Transverse colon (tissue), 4 donors: Measurements from ENCODE around the gene ADCY10. TPM values are rescaled to one million over a fixed set of nuclear protein-coding genes. Genes with fewer than 3 reads are reported as not detected.

ENCODE experiments used
- DNase-seq: peaks from one replicate; pipeline ENCODE4 v3.0.0-alpha.2; 2019
- H3K27ac ChIP-seq, 4 donors: fragments of 200-600 bp; sonication (generic); 2 replicates each; pipeline ENCODE4 v1.5.1; 2016 to 2018; ENCODE audit warnings: inconsistent platforms in 4 of 4
- H3K27me3 ChIP-seq: fragments of 200-600 bp; sonication (generic); 2 replicates; pipeline ENCODE4 v1.5.1; 2017; ENCODE audit warnings: inconsistent platforms
- H3K36me3 ChIP-seq, 4 donors: fragments of 200-600 bp; sonication (generic); 2 replicates each; pipeline ENCODE4 v1.5.1; 2017 to 2019; ENCODE audit warnings: inconsistent platforms in 4 of 4
- H3K4me1 ChIP-seq, 4 donors: fragments of 200-600 bp; sonication (generic); 2 replicates each; pipeline ENCODE4 v1.5.1; 2017 to 2020; ENCODE audit warnings: inconsistent platforms in 4 of 4
- H3K4me3 ChIP-seq, 4 donors: fragments of 200-600 bp; sonication (generic); 1 replicate in 1 of 4; 2 replicates in 3 of 4; pipeline versions ENCODE4 v1.5.1 to v1.6.1; 2017 to 2019; ENCODE audit warnings: inconsistent platforms in 4 of 4
- H3K9me3 ChIP-seq, 2 donors: fragments of 200-600 bp; sonication (generic); 2 replicates each; pipeline ENCODE4 v1.5.1; 2017 to 2019; ENCODE audit warnings: inconsistent platforms in 2 of 2
- EP300 ChIP-seq: sonication (generic); formaldehyde crosslinking; IDR thresholded peaks from one replicate; pipeline ENCODE4 v1.6.1; 2017; ENCODE audit warnings: antibody characterized with exemption, low read depth
- POLR2A ChIP-seq: fragments of 450-650 bp; IDR thresholded peaks from one replicate; pipeline ENCODE4 v1.6.1; 2016; ENCODE audit warnings: antibody characterized with exemption, mild to moderate bottlenecking, moderate library complexity
- POLR2AphosphoS5 ChIP-seq, 3 donors: sonication (generic); formaldehyde crosslinking; IDR thresholded peaks; one replicate each; pipeline ENCODE4 v1.6.1; 2016; ENCODE audit warnings: antibody characterized with exemption in 3 of 3
- WGBS, 2 donors: methylation state at CpG; one replicate each; pipeline ENCODE4 v1.1.5; 2018; ENCODE audit warnings: low coverage in 1 of 2; 5-methylcytosine and 5-hydroxymethylcytosine counted together
- in situ Hi-C, 4 donors: fragments of 200-750 bp; cut with MboI; loops; one replicate each; pipeline versions ENCODE4 v1.15.0 to v1.15.1; 2017; ENCODE audit warnings: low sequenced_read_pairs in 3 of 4, low pct_ligation_motif_present in 1 of 4, low pct_unique_long_range_greater_than_20kb in 1 of 4
- intact Hi-C: fragments of 100-400 bp; cut with DNase I; formaldehyde crosslinking; loops from one replicate; pipeline ENCODE4 v1.15.1; 2023; ENCODE audit warnings: low total_unique reads
- total RNA-seq, 4 donors: library from RNA; depleted of rRNA; stranded (reverse); fragments of >200 nt; gene quantifications; one replicate each; pipeline ENCODE4 v1.1.0, GENCODE V29; 2016
- TF ChIP-seq, protein P1 (sequence below), 5 experiments: fragments of 200-600 bp in 3 of 5; fragments of 450-650 bp in 2 of 5; sonication (generic) in 3 of 5; IDR thresholded peaks; 1 replicate in 2 of 5; 2 replicates in 3 of 5; pipeline ENCODE4 v1.5.1; 2016 to 2017; ENCODE audit warnings: antibody characterized with exemption in 5 of 5, inconsistent platforms in 3 of 5, mild to moderate bottlenecking in 2 of 5, moderate library complexity in 1 of 5

Gene ADCY10
- total RNA-seq, 4 donors from 2014 or later, result 0.27 to 3.7 TPM; not detected in 2

DNA sequence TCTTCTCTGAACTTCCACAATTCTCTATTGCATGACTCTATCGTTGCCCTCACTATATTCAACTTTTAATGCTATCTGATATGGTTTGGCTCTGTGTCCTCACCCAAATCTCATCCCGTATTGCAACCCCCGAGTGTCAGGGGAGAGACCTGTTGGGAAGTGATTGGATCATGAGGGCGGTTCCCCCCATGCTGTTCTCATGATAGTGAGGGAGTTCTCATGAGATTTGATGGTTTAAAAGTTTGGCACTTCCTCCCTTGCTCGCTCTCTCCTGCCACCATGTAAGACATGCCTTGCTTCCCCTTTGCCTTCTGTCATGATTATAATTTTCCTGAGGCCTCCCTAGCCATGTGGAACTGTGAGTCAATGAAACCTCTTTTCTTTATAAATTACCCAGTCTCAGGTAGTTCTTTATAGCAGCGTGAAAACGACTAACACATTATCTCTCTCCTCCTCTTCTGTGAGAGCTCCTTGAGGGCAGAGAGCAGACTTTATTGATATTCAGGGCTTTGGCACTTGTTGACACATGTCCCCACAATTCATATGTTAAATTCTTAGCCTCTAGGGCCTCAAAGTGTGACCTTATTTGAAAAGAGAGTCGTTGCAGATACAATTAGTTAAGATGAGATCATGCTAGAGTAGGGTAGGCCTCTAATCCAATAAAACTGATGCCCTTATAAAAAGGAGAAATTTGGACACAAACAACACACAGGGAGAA is 52.1 kb downstream of the ADCY10 start:
- no peaks in the 10 kb centered on the region for H3K9me3 ChIP-seq
- TF ChIP-seq EP300 (no peak), POLR2AphosphoS5 (IDR thresholded peaks at IDR 0.05) (no peak), POLR2A (no peak)
- TF ChIP-seq, protein P1, sequence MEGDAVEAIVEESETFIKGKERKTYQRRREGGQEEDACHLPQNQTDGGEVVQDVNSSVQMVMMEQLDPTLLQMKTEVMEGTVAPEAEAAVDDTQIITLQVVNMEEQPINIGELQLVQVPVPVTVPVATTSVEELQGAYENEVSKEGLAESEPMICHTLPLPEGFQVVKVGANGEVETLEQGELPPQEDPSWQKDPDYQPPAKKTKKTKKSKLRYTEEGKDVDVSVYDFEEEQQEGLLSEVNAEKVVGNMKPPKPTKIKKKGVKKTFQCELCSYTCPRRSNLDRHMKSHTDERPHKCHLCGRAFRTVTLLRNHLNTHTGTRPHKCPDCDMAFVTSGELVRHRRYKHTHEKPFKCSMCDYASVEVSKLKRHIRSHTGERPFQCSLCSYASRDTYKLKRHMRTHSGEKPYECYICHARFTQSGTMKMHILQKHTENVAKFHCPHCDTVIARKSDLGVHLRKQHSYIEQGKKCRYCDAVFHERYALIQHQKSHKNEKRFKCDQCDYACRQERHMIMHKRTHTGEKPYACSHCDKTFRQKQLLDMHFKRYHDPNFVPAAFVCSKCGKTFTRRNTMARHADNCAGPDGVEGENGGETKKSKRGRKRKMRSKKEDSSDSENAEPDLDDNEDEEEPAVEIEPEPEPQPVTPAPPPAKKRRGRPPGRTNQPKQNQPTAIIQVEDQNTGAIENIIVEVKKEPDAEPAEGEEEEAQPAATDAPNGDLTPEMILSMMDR (IDR thresholded peaks at IDR 0.05), result no peak
- H3K36me3 ChIP-seq, result no peaks in the 10 kb centered on the region
- no peaks in the 10 kb centered on the region for H3K27me3 ChIP-seq
- in situ Hi-C loops (no loop called here), intact Hi-C loops (no loop called here)
- no peak overlapping the region for H3K27ac ChIP-seq
- H3K4me3 ChIP-seq, result no peak overlapping the region
- no peaks in the 10 kb centered on the region for H3K4me1 ChIP-seq
- no peak for DNase-seq
- 88% methylated on average over 8 of the region's 8 CpGs for WGBS, 2 donors

DNA sequence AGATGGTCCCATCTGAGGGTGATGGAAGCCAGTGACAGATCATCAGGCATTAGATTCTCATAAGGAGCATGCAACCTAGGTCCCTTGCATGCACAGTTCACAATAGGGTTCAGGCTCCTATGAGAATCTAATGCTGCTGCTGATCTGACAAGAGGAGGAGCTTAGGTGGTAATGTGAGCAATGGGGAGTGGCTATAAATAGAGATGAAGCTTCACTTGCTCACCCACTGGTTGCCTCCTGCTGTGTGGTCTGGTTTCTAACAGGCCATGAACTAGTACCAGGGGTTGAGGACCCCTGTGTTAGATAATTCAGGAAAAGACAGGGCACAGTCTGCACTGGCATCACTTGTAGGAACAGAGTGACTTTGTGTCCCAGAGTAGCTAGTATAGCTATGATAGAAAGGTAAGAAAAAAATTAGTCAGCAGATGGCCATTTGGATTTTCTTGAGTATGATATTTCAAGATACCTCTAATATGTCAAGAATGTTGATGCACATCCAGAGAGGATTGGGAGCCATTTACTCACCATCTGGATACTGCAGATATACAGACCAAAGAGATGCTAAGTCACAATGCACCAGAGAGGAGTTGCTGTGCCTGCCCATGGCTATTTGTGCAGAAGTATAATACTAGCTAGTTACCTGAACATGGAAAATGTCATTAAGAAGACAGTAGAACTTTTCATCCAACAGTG is 53.6 kb downstream of the ADCY10 start:
- DNase-seq, result no peak
- Histone ChIP-seq H3K9me3 (no peaks in the 10 kb centered on the region), H3K4me1 (no peaks in the 10 kb centered on the region), H3K4me3 (no peak overlapping the region), H3K36me3 (no peaks in the 10 kb centered on the region), H3K27ac (no peak overlapping the region), H3K27me3 (no peaks in the 10 kb centered on the region)
- intact Hi-C loops (no loop called here), in situ Hi-C loops (no loop called here)
- TF ChIP-seq EP300 (no peak), POLR2AphosphoS5 (IDR thresholded peaks at IDR 0.05) (no peak), POLR2A (no peak)
- TF ChIP-seq, protein P1 (IDR thresholded peaks at IDR 0.05), result no peak

DNA sequence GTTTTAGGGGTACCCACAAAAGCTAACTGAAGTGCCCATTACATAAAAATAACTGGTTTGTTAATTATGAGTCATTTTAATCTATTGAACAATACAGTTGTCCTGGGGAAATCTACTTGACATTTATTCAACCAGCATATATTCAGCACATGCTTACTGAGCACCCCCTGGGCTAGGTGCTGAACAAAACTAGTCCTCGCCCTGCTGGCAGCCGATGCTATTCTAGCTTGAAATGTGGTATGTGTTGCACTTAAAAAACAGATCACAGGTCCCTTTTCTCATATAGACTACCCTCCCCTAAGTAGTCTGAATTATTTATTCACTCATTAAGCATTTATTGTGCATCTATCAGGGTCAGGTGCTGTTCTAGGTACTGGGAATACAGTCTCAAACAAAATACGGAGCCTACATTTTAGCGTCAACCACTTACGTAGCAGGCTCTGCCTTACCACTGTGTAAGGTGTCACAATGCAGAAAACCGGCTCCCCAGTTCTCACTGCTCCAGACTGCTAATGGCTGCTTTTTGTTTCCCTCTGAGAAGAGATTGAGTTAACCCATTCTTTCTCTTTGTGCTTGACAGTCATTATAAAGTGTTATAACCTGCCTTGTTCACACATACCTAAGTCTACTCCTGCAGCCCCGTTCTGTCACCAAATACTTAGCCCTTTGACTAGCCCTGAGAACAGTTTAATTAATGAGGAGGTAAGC is 57.1 kb downstream of the ADCY10 start:
- no peak for DNase-seq
- intact Hi-C loops (no loop called here), in situ Hi-C loops (no loop called here)
- Histone ChIP-seq H3K27me3 (no peaks in the 10 kb centered on the region), H3K27ac (no peak overlapping the region), H3K36me3 (no peaks in the 10 kb centered on the region), H3K9me3 (no peaks in the 10 kb centered on the region), H3K4me3 (no peak overlapping the region), H3K4me1 (no peaks in the 10 kb centered on the region)
- 65 to 81% methylated on average over 2 to 7 of the region's 7 CpGs for WGBS, 2 donors
- TF ChIP-seq, protein P1 (IDR thresholded peaks at IDR 0.05), result no peak
- TF ChIP-seq POLR2AphosphoS5 (IDR thresholded peaks at IDR 0.05) (no peak), POLR2A (no peak), EP300 (no peak)

DNA sequence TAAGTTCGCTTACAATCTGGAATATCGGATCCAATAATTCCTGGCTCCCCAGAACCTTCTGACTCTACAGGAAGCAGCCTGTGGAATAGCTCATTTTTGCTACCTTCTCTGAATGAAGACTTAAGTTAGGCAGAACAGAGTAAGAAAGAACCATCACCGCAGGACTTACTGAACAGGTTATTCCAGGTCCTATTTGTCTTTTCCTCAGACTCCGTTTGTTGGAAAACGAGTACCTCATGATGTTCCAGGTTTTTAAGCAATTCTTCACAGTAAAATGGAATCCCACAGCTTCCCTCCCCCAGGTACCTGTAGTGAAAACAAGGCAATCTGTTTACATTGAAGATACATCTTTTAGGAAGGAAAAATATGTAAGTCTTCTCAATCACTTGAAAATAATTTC is 59.8 kb downstream of the ADCY10 start:
- in situ Hi-C loops (no loop called here), intact Hi-C loops (no loop called here)
- no peak for TF ChIP-seq POLR2A
- TF ChIP-seq, protein P1 (IDR thresholded peaks at IDR 0.05), result no peak
- no peak for TF ChIP-seq EP300
- no peak for TF ChIP-seq POLR2AphosphoS5 (IDR thresholded peaks at IDR 0.05)
- no peaks in the 10 kb centered on the region for H3K4me1 ChIP-seq
- H3K27me3 ChIP-seq, result no peaks in the 10 kb centered on the region
- no peaks in the 10 kb centered on the region for H3K9me3 ChIP-seq
- no peak for DNase-seq
- no peaks in the 10 kb centered on the region for H3K36me3 ChIP-seq
- no peak overlapping the region for H3K27ac ChIP-seq
- 76% methylated on average over 5 of the region's 5 CpGs; no CpG with 5 or more reads in 1 of the 2 donors for WGBS, 2 donors
- H3K4me3 ChIP-seq, result no peak overlapping the region
